DLD1 (cell line): ENCODE data around the gene PLCG2.

Source experiments
- in situ Hi-C: cut with HindIII; loops from 2 replicates; pipeline ENCODE4 v1.10.0; 2017; ENCODE audit warnings: low sequenced_read_pairs

Gene PLCG2

GRCh38 chr16:81778861-81779535, at the start of gene PLCG2:
TSS of gene PLCG2 (plus strand) at chr16:81779291. CDS start at chr16:81785990, 6,699 bp downstream.
- in situ Hi-C loops = no loop called here

- in situ Hi-C loops = loop anchor here (25.0 kb wide), 1 partner anchor 342 kb away; no protein-coding TSS in a partner anchor
Observed at GRCh38 chr16:81729451-81729850, 49.6 kb upstream of the PLCG2 start.

DNA sequence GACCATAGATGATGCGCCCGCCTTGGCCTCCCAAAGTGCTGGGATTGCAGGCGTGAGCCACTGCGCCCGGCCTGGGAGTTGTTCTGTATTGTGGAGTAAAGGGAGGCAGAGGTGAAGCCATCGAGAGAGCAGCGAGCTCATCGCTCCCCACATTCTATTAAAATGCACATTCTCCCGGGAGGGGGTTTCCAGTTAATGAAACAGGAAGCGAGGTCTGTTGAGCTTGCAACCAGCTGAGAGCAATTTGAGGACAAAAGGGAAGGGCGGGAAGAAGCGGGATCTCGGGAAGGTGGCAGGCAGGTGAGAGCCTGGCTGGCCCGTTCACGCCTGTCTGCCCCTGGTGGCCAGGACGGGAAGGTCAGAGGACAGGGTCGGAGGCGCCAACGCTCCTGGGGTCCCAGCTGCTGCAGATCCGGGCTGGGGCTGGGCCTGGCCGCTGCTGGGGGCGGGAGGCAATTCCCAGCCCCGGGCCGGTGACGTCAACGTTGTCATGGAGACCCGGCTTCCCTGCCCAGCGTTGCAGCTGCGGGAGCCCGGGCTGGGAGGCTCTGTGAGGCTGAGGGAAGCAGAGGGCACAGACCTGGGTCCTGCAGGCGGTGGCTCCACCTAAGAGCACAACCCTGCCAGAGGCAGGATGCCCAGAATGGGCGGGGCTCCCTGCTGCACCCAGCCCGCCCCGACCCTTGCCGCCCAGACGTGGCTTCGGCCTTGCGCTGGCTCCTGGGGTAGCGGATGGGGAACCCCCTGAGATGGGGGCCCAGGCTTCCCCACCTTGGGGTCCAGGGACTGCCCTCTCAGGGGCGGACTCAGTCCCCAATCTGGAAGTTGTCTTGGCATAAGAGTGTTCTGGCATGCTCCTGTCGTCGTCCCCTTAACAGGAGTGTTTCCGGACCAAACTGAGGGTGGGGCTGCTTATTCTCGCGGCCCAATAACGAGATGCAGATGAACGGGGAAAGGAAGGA, 48.7 kb upstream of the PLCG2 start:
- in situ Hi-C loops = loop anchor here (25.0 kb wide), 1 partner anchor 343 kb away; no protein-coding TSS in a partner anchor

DNA sequence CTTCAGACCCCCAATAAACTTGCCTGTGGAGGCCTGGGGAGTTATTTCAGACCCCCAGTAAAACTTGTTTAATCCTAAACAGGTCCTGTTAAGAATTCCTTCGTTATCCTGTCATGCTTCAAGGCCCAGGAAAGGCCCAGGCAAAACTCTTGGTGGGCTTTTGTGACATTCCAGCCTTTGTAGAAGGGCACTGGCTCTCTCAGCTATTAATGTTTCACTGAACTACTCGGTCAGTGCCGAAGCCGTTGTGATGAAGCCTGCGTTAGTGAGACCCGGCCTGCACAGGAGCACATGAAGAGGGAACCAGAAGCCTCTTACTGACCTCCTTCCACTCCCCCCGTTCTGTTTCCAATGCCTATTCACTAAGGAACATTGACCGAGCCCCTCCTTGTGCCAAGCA, 47.4 kb upstream of the PLCG2 start:
- in situ Hi-C loops = loop anchor here (25.0 kb wide), 1 partner anchor 344 kb away; no protein-coding TSS in a partner anchor

- in situ Hi-C loops = loop anchor here (25.0 kb wide), 1 partner anchor 345 kb away; no protein-coding TSS in a partner anchor
Observed at GRCh38 chr16:81732699-81733098, 46.4 kb upstream of the PLCG2 start.

GRCh38 chr16:81733295-81733694, 45.8 kb upstream of the PLCG2 start:
- in situ Hi-C loops = loop anchor here (25.0 kb wide), 1 partner anchor 346 kb away; no protein-coding TSS in a partner anchor

DNA sequence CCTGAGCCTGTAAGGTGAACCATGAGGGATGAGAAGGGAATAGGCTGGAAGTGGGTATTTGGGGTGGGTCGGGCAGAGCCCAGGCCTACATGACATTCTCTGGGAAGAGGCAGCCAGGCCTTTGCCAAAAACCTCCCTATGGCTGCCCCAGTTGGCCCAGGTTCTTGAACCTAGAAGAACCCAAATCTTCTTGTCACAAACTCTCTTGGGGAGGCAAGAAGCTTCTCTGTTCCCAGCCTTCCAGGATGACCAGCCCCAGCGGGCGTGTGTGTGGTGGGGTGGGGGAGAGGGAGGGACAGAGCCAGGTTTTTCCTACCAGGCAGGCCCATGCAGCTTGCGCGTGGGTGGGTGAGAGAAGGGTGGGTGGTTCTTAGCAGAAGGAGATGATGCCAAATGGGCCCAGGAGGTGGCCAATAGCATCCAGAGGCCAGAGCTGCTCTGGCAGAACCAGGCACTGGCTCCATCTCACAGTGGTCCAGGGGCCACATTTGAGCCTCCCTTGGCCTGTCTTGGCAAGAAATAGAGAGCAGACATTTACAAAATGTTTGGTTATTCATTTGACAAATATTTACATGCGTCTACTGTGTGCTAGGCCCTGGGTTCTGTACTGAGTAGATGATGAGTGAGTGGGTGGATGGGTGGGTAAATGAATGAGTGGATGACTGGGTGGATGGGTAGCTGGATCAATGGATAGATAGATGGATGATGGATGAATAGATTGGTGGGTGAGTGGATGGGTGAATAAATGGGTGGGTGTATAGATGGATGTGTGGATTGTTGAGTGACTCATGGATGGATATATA, 44.3 kb upstream of the PLCG2 start:
- in situ Hi-C loops = loop anchor here (25.0 kb wide), 1 partner anchor 348 kb away; no protein-coding TSS in a partner anchor

- in situ Hi-C loops = loop anchor here (25.0 kb wide), 1 partner anchor 351 kb away; no protein-coding TSS in a partner anchor
Observed at GRCh38 chr16:81737885-81738536, 41.1 kb upstream of the PLCG2 start.

GRCh38 chr16:81738783-81739496, 40.2 kb upstream of the PLCG2 start:
- in situ Hi-C loops = loop anchor here (25.0 kb wide), 1 partner anchor 352 kb away; no protein-coding TSS in a partner anchor

GRCh38 chr16:81739503-81739902, 39.6 kb upstream of the PLCG2 start:
- in situ Hi-C loops = loop anchor here (25.0 kb wide), 1 partner anchor 352 kb away; no protein-coding TSS in a partner anchor

GRCh38 chr16:81740169-81740568, 38.9 kb upstream of the PLCG2 start:
- in situ Hi-C loops = loop anchor here (25.0 kb wide), 1 partner anchor 353 kb away; no protein-coding TSS in a partner anchor

GRCh38 chr16:81741430-81741770, 37.7 kb upstream of the PLCG2 start:
- in situ Hi-C loops = loop anchor here (25.0 kb wide), 1 partner anchor 354 kb away; no protein-coding TSS in a partner anchor

DNA sequence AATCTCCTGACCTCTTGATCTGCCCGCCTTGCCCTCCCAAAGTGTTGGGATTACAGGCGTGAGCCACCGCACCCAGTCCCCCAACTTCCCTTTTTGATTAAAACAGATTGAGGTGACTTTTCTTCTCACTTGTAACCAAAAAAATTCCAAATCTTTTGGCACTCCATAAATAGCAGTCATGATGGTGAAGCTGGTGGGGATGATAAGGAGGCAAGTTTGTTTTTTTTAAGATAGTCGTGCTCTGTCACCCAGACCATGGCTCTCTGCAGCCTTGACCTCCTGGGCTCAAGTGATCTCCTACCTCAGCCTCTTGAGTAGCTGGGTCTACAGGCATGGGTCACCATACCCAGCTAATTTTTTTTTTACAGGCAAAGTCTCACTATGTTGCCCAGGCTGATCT, 34.7 kb upstream of the PLCG2 start:
- in situ Hi-C loops = loop anchor here (25.0 kb wide), 1 partner anchor 357 kb away; no protein-coding TSS in a partner anchor

DNA sequence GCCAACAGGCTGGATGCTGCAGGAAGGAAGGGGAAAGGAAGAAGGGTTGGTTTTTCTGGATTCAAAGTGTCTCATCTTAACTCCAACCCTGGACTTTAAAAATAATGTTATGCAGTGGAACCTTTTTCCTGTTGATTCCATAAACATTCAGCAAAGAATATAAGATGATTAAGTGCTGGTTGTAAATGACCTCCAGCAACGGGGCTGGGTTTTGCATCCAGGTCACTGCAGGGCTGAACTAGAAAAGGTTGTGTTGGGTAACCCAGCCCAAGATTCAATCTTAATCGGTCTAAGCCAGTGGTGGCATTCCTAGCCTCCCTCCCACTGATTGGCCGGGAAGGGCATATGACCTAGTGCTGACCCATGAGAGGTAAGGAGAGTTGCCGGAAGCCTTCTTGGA, 34.2 kb upstream of the PLCG2 start:
- in situ Hi-C loops = loop anchor here (25.0 kb wide), 1 partner anchor 358 kb away; no protein-coding TSS in a partner anchor

DNA sequence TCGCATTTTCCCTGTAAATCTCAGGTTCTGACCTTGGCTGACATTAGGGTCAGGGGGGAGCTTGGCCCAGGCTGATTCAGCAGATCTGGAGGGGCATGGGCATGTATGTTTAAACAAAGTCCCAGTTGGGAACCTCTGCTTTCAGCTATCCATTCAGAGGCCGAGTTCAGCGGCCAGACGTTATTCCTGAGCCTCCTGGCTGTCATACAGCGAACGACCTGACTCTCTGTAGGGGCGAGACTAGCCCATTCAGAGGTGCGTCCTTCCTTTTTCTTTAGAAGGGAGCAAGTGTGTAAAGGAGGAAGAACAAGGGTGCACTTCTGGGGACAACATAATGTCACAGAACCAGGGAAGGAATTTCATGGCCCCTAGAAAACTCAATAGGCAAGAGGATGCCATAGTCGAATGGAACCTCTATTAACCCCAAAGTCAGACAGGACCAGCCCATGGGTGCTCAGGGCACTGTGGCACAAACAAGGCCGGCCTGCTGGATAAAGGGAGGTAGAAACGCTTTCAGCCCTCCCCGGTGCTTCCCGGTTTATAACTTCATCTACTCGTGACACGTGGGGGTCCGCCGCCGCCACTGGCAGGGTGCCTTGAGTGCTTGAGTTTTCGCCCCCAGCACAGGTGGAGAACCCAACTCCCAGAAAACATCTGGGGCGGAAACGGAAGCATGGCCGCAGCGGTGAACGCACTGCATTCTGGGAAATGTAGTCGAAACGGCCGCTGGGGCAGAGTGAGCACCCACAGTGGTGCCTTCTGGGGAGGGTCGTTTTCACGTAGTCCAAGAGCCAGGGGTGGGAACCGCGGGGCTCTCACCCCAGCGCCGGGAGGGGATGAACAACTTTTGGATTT, 33.2 kb upstream of the PLCG2 start:
- in situ Hi-C loops = loop anchor here (25.0 kb wide), 1 partner anchor 359 kb away; no protein-coding TSS in a partner anchor

GRCh38 chr16:81746566-81746965, 32.5 kb upstream of the PLCG2 start:
- in situ Hi-C loops = loop anchor here (25.0 kb wide), 1 partner anchor 359 kb away; no protein-coding TSS in a partner anchor

- in situ Hi-C loops = loop anchor here (25.0 kb wide), 1 partner anchor 361 kb away; no protein-coding TSS in a partner anchor
Observed at GRCh38 chr16:81748476-81749198, 30.5 kb upstream of the PLCG2 start.
